Thoracic aorta (tissue), 2 donors: ENCODE results near the gene PPA2. TPM values are rescaled to one million over a fixed set of nuclear protein-coding genes. Genes with fewer than 3 reads are reported as not detected.

Source experiments
- ATAC-seq: fragments of 150-250 bp; one replicate; pipeline ENCODE4 v1.8.0; 2017; ENCODE audit warnings: low read depth; ENCODE audit not compliant: insufficient number of reproducible peaks, low FRiP score
- DNase-seq: peaks from one replicate; pipeline ENCODE4 v3.0.0-alpha.2; 2020; ENCODE audit warnings: low spot score
- H3K27ac ChIP-seq, 2 donors: fragments of 200-600 bp; sonication (generic); 1 replicate in 1 of 2; 2 replicates in 1 of 2; pipeline ENCODE4 v1.5.1; 2016; ENCODE audit warnings: mild to moderate bottlenecking in 2 of 2, moderate library complexity in 2 of 2
- H3K27me3 ChIP-seq: fragments of 200-600 bp; sonication (generic); replicated peaks from 2 replicates; pipeline ENCODE4 v1.6.0; 2016; ENCODE audit warnings: mild to moderate bottlenecking; ENCODE audit not compliant: insufficient read depth
- H3K36me3 ChIP-seq: fragments of 200-600 bp; sonication (generic); one replicate; pipeline ENCODE4 v1.5.1; 2016
- H3K4me1 ChIP-seq, 2 donors: fragments of 200-600 bp; sonication (generic); 1 replicate in 1 of 2; 2 replicates in 1 of 2; pipeline versions ENCODE4 v1.5.1 to v1.6.0; 2016; ENCODE audit warnings: low read depth in 2 of 2, mild to moderate bottlenecking in 1 of 2; ENCODE audit not compliant: control insufficient read depth in 1 of 2
- H3K4me3 ChIP-seq: fragments of 200-600 bp; sonication (generic); 2 replicates; pipeline ENCODE4 v1.5.1; 2016; ENCODE audit warnings: mild to moderate bottlenecking
- H3K9me3 ChIP-seq: fragments of 200-600 bp; sonication (generic); 2 replicates; pipeline ENCODE4 v1.5.1; 2016
- total RNA-seq, 2 donors: library from RNA; depleted of rRNA; stranded (reverse); fragments of >200 nt; gene quantifications; one replicate each; pipeline versions ENCODE4 v1.1.0 to v1.2.3, GENCODE V29; 2016
- TF ChIP-seq, protein P1 (sequence below): fragments of 200-600 bp; sonication (generic); IDR thresholded peaks from one replicate; pipeline ENCODE4 v1.5.1; 2019; ENCODE audit warnings: antibody characterized with exemption

The PPA2 gene
- total RNA-seq, 2 donors from 2014 or later, result 76.8 to 78.4 TPM

DNA sequence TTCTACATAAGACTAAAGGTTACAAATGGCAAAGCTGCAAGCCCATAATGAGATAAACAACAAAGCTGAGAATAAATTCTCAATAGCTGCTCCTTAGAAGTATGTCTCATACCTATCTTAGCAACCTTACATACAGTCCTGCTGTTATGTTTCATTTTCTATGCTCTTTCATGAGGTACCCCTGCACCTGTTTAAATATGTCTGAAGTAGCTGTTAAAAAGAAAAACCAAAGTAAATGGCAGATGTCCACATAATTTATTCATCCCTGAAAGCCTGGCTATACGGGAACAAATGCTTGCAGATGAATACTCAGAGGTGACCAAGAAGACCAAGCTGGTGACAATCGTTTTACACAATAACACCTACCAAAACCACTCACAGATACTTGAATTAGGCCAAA lies 22.5 kb downstream of the PPA2 start:
- Histone ChIP-seq H3K36me3 (no peaks in the 10 kb centered on the region), H3K4me1 (peaks cover 0 to 4% of the 10 kb centered on the region in 2 donors), H3K27ac (no peak overlapping the region), H3K4me3 (no peak overlapping the region), H3K9me3 (no peaks in the 10 kb centered on the region), H3K27me3 (no peaks in the 10 kb centered on the region)
- TF ChIP-seq, protein P1, sequence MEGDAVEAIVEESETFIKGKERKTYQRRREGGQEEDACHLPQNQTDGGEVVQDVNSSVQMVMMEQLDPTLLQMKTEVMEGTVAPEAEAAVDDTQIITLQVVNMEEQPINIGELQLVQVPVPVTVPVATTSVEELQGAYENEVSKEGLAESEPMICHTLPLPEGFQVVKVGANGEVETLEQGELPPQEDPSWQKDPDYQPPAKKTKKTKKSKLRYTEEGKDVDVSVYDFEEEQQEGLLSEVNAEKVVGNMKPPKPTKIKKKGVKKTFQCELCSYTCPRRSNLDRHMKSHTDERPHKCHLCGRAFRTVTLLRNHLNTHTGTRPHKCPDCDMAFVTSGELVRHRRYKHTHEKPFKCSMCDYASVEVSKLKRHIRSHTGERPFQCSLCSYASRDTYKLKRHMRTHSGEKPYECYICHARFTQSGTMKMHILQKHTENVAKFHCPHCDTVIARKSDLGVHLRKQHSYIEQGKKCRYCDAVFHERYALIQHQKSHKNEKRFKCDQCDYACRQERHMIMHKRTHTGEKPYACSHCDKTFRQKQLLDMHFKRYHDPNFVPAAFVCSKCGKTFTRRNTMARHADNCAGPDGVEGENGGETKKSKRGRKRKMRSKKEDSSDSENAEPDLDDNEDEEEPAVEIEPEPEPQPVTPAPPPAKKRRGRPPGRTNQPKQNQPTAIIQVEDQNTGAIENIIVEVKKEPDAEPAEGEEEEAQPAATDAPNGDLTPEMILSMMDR, result no peak
- no peak for ATAC-seq
- no peak for DNase-seq

DNA sequence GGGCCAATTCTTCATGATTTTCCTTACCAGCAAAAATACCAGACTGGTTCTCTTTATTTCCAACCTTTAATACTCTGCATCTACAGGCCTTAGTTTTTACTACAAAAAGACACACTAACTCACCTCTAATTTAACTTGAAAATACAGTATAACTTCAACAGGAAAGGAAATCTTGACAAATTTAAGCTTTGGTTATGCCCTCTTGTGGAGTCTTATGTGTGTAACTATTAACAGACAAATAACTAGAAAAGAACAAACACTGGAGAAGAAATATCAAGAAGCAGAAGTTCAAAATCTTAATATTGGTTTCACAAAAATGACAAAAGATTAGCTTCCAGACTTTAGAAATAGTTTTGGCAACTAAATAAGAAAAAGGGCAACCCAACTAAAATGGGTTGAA lies 33.0 kb downstream of the PPA2 start:
- TF ChIP-seq, protein P1, result no peak
- H3K9me3 ChIP-seq, result no peaks in the 10 kb centered on the region
- ATAC-seq, result no peak
- no peak for DNase-seq
- H3K4me3 ChIP-seq, result no peak overlapping the region
- no peaks in the 10 kb centered on the region for H3K27me3 ChIP-seq
- no peaks in the 10 kb centered on the region for H3K4me1 ChIP-seq
- H3K27ac ChIP-seq, result no peak overlapping the region
- peaks cover 15% of the 10 kb centered on the region for H3K36me3 ChIP-seq

DNA sequence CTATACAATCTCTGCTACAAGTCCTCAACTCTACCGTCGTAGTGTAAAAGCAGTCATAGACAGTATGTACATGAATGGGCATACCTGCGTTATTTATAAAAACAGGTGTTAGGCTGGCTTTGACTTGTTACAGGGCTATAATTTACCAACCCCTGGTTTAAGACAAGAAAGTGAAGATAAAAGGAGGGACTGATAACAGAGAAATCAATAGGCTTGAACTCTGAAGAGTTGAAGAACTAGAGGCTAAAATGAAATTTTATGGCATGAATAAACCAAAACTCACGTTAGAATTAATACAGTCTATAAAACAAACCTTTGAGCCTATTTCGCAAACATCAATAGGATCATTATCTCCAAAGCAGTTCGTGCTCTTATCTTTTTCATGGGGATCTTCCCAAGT lies 36.2 kb downstream of the PPA2 start:
- H3K4me1 ChIP-seq, result no peaks in the 10 kb centered on the region

DNA sequence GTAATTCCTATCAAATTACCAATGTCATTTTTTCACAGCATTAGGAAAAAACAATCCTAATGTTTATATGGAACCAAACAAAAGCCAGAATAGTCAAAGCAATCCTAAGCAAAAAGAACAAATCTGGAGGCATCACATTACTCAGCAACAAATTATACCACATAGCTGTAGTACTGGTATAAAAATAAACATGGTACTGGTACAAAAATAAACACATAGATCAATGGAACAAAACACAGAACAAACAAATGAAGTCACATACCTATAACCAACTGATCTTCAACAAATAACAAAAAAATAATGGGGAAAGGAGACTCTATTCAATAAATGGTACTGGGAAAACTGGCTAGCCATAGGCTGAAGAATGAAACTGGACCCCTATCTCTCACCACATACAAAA lies 37.4 kb downstream of the PPA2 start:
- H3K4me1 ChIP-seq, result no peaks in the 10 kb centered on the region
- TF ChIP-seq, protein P1, result no peak
- ATAC-seq (no peak), DNase-seq (no peak)
- H3K27ac ChIP-seq, result no peak overlapping the region
- no peaks in the 10 kb centered on the region for H3K27me3 ChIP-seq
- no peak overlapping the region for H3K4me3 ChIP-seq
- H3K9me3 ChIP-seq, result no peaks in the 10 kb centered on the region
- H3K36me3 ChIP-seq, result peaks cover 18% of the 10 kb centered on the region

More for the DNA sequence above, 36.2 kb downstream of the PPA2 start:
- Histone ChIP-seq H3K27ac (no peak overlapping the region), H3K36me3 (peaks cover 22% of the 10 kb centered on the region), H3K27me3 (no peaks in the 10 kb centered on the region), H3K9me3 (no peaks in the 10 kb centered on the region), H3K4me3 (no peak overlapping the region)
- TF ChIP-seq, protein P1, result no peak
- no peak for DNase-seq
- ATAC-seq, result no peak

DNA sequence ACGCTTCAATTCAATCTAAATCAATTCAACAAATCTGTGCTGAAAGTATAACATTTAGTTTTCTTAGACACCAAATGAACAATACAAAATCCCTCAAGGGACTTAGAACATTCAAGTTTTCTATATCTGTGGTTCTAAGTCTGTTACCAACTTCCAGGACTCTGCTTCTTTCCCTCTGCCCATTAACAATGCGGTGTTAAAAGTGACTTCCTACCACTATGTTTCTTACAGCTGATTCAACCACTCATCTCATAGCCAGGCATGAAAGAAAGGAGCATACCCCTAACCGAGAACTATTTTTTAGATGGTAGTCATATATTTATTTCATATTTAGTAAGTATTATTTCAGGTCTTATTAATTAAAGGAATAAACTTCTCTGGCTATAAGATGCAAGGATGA lies 38.9 kb downstream of the PPA2 start:
- DNase-seq, result no peak
- Histone ChIP-seq H3K9me3 (no peaks in the 10 kb centered on the region), H3K27ac (no peak overlapping the region), H3K4me3 (no peak overlapping the region), H3K4me1 (no peaks in the 10 kb centered on the region), H3K36me3 (peaks cover 18% of the 10 kb centered on the region), H3K27me3 (no peaks in the 10 kb centered on the region)
- ATAC-seq, result no peak
- TF ChIP-seq, protein P1, result no peak
